COLO668 (cell line): ENCODE results near the gene HUS1.
"Not testable (repeated sequence)": the region's sequence is repeated elsewhere in the genome, so short reads cannot be mapped to it uniquely, and the experiment has no call there.

Source experiments
- DNase-seq: peaks from one replicate; lab custom pipeline; 2025; ENCODE audit not compliant: unreplicated experiment; lab: John Stamatoyannopoulos, UW

Gene HUS1

GRCh38 chr7:47979145-47979831 is at the start of gene HUS1:
HUS1 (minus strand) TSS chr7:47979615; CDS start chr7:47979519, 96 bp downstream.
- DNase-seq, result peak; percentile 98

GRCh38 chr7:48028938-48029337 is 49.5 kb upstream of the HUS1 start, which contains the start of gene SUN3:
SUN3 (minus strand) TSS chr7:48029107; CDS start chr7:48028938, 169 bp downstream.
- no peak for DNase-seq

- DNase-seq, result no peak
These were observed 46.2 kb upstream of the HUS1 start for GRCh38 chr7:48025624-48026023.

GRCh38 chr7:48017674-48018073 is 38.3 kb upstream of the HUS1 start:
- DNase-seq, result no peak

- no peak for DNase-seq
These were observed 37.2 kb upstream of the HUS1 start for GRCh38 chr7:48016641-48017040.

GRCh38 chr7:48011951-48012350 is 32.5 kb upstream of the HUS1 start:
- no peak for DNase-seq

- no peak for DNase-seq
These were observed 31.9 kb upstream of the HUS1 start for GRCh38 chr7:48011323-48011722.

- no peak for DNase-seq
These were observed 30.5 kb upstream of the HUS1 start for GRCh38 chr7:48009954-48010353.

GRCh38 chr7:48009257-48009656 is 29.8 kb upstream of the HUS1 start:
- DNase-seq, result no peak

- DNase-seq, result no peak
These were observed 27.5 kb upstream of the HUS1 start for GRCh38 chr7:48006866-48007265.

GRCh38 chr7:48004638-48005037 is 25.2 kb upstream of the HUS1 start:
- DNase-seq, result no peak

GRCh38 chr7:48004032-48004431 is 24.6 kb upstream of the HUS1 start:
- DNase-seq, result no peak

- not testable (repeated sequence) for DNase-seq
These were observed 20.7 kb upstream of the HUS1 start for GRCh38 chr7:48000164-48000563.

GRCh38 chr7:47999413-47999812 is 20.0 kb upstream of the HUS1 start:
- DNase-seq, result no peak

GRCh38 chr7:47992446-47992845 is 13.0 kb upstream of the HUS1 start:
- no peak for DNase-seq

GRCh38 chr7:47991741-47992311 is 12.4 kb upstream of the HUS1 start:
- peak; percentile 91 for DNase-seq

- no peak for DNase-seq
These were observed 11.9 kb upstream of the HUS1 start for GRCh38 chr7:47991270-47991669.

- no peak for DNase-seq
These were observed 11.2 kb upstream of the HUS1 start for GRCh38 chr7:47990592-47990991.

GRCh38 chr7:47989607-47990400 is 10.4 kb upstream of the HUS1 start:
- not testable (repeated sequence) for DNase-seq

GRCh38 chr7:47988496-47989386 is 9.3 kb upstream of the HUS1 start:
- no peak for DNase-seq

GRCh38 chr7:47982610-47983009 is 3.2 kb upstream of the HUS1 start:
- no peak for DNase-seq
